Measurements from ENCODE around the gene TECTA.

GRCh38 chr11:121059605-121060004 lies 41.4 kb upstream of the TECTA start:
- no peak for TF ChIP-seq POLR2A (IDR thresholded peaks at IDR 0.05)
- TF ChIP-seq, protein P1, sequence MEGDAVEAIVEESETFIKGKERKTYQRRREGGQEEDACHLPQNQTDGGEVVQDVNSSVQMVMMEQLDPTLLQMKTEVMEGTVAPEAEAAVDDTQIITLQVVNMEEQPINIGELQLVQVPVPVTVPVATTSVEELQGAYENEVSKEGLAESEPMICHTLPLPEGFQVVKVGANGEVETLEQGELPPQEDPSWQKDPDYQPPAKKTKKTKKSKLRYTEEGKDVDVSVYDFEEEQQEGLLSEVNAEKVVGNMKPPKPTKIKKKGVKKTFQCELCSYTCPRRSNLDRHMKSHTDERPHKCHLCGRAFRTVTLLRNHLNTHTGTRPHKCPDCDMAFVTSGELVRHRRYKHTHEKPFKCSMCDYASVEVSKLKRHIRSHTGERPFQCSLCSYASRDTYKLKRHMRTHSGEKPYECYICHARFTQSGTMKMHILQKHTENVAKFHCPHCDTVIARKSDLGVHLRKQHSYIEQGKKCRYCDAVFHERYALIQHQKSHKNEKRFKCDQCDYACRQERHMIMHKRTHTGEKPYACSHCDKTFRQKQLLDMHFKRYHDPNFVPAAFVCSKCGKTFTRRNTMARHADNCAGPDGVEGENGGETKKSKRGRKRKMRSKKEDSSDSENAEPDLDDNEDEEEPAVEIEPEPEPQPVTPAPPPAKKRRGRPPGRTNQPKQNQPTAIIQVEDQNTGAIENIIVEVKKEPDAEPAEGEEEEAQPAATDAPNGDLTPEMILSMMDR (IDR thresholded peaks at IDR 0.05) = no peak
